GM12801 (cell line): Measurements from ENCODE around the gene DHH.

Source experiments
- TF ChIP-seq, protein P1 (sequence below): IDR thresholded peaks from one replicate; pipeline ENCODE4 v1.5.1; 2011; ENCODE audit warnings: control low read depth; ENCODE audit not compliant: insufficient read length; ENCODE audit errors: extremely low read depth

The DHH gene

DNA sequence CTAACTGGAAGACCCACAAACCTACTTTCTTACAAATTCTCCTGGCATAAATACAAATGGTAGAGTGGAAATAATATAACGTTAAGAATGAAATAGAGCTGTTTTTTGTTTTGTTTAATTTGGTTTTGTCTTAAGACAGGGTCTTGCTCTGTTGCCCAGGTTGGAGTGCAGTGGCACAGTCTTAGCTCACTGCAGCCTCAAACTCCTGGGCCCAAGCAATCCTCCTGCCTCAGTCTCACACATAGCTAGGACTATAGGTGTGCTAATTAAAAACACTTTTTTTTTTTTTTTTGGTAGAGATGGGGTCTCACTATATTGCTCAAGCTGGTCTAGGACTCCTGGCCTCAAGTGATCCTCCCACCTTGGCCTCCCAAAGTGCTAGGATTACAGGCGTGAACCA is 4.1 kb upstream of the DHH start:
- TF ChIP-seq, protein P1, sequence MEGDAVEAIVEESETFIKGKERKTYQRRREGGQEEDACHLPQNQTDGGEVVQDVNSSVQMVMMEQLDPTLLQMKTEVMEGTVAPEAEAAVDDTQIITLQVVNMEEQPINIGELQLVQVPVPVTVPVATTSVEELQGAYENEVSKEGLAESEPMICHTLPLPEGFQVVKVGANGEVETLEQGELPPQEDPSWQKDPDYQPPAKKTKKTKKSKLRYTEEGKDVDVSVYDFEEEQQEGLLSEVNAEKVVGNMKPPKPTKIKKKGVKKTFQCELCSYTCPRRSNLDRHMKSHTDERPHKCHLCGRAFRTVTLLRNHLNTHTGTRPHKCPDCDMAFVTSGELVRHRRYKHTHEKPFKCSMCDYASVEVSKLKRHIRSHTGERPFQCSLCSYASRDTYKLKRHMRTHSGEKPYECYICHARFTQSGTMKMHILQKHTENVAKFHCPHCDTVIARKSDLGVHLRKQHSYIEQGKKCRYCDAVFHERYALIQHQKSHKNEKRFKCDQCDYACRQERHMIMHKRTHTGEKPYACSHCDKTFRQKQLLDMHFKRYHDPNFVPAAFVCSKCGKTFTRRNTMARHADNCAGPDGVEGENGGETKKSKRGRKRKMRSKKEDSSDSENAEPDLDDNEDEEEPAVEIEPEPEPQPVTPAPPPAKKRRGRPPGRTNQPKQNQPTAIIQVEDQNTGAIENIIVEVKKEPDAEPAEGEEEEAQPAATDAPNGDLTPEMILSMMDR: no peak

DNA sequence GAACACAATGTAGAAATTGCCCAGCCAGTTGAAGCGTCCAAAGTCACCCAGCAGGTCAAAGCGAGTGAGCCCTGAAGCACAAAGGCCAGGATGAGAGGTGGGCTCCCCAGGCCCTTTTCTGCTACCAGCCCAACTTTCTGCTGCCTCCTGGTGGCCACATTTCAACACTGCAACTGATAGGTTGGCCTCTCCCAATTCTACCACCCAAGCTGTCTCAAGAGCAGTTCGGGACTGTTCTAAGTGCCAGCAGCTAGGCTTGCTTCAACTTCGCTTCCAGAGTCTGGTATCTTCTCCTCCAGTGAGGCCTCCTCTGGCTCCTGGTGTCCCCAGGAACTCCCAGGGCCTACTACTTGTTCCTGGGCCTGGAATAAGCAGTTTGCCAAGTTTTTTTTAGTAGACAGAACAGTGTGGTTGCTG is 3.4 kb upstream of the DHH start:
- TF ChIP-seq, protein P1: peak; percentile 42

DNA sequence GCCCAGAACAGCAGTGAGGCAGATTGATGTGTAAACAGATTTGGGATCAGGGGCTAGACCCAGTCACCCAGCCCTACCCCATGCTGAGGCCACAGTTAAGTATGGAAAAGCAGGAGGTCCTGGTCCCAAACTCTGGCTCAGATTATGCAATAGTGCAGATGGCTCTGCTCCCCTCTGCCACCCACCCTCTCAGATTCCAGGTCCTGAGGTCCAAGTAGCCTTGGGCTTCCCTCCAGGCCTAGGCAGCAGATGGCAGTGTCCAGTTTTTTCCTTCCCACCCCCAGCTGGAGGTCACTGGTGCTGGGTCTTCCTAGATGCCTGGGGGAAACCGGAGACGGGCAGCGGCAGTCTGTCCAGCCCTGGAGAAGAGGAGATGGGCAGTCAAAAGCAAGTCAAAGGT is 2.8 kb upstream of the DHH start:
- TF ChIP-seq, protein P1: no peak

DNA sequence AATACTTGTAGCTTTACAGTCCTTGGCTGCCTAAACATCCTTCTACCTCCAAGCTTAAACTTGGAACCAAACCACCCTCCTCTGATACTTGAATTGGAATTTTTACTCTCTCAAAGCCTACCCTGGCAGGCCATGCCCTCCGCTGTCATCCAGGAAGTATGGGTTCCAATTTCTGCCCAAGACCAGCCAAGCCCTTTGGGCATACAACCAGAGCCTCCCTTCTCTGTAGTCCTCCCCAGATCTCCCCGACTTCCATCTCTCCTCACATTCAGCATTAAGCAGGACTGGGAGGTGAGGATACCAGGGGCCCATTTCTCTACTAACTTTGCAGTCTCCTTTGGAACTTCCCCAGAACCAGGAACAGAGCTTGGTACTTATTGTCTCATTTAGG is 369 bp upstream of the DHH start:
- TF ChIP-seq, protein P1: no peak

DNA sequence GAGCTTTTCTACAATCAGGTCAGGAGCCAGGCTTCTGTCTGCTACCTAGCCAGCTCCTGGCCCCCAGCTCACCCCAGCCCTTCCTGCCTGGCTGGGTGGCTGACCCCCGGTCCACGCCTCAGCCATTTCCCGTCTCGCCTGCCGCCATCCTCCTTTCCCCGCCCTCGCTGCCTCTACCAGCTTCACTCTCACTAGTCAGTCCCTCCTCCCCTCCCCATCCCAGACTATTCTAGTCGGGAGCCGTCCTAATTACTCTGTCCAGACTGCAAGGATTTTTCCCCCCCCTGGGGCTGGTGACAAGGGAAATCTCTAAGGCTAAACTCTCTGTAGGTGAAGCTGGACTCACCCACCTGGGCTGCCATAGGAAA is 825 bp downstream of the DHH start:
- TF ChIP-seq, protein P1: no peak

DNA sequence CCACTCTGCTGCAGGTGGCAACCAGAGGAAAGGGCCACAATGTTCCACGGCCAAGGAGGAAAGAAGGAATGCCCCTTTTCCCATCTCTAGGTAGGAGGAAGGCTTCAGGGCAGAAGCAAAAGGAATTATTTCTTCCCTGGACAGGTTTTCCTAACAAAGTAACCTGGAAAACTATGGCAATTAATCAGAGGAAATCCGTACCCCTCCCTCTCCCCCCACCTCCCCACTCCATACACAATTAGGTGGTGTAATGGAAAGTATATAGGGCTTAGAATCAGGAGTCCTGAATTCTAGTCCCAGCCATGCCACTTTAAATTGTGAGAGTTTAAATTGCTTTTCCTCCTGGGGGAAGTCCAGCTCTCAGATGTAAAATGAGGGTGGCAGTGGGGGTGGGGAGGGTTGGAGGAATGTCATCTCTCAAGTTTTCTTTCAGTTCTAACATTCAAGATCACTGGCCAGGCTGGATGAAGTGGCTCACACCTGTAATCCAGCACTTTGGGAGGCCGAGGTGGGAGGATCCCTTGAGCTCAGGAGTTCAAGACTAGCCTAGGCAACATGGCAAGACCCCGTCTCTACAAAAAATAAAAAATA is 1.7 kb downstream of the DHH start:
- TF ChIP-seq, protein P1: no peak

DNA sequence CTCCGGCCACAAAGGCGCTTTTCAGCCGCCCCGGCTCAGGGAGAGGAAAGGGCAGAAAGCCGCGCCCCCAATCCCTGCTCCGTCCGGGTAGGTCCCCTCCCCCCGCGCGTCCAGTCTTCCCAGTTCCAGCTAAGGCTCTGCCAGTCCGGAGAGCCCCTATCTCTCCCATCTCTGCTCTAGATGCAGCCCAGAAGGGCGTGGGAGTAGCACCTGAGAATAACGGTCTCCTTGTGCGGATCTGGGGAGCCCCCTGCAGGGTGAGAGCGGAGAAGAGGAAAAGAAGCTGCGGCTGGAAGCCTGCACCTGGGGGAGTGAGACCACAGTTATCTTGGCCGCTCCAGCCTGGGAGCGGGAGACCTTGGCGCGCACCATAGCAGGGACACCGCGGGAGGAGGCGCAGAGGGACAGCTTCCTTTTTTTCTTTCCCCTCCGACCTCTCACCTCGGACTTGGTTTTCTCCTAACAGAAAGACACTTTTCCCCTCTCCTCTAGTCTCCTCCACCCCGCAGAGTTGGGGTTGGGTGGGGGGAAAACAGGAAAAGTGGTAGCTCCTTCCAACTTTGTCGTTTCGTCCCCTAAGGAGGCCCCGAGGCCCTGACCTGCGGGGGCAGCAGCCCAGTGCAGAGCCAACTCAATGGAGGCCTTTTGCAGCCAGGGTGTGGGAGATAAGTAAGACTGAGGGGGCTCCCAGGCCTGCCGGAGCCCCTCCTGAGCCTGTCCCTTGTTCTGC is 2.4 kb downstream of the DHH start:
- TF ChIP-seq, protein P1: no peak
